Measurements from ENCODE around the gene PIGB.
"Not testable (repeated sequence)": the region's sequence is repeated elsewhere in the genome, so short reads cannot be mapped to it uniquely, and the experiment has no call there.

The PIGB gene

DNA sequence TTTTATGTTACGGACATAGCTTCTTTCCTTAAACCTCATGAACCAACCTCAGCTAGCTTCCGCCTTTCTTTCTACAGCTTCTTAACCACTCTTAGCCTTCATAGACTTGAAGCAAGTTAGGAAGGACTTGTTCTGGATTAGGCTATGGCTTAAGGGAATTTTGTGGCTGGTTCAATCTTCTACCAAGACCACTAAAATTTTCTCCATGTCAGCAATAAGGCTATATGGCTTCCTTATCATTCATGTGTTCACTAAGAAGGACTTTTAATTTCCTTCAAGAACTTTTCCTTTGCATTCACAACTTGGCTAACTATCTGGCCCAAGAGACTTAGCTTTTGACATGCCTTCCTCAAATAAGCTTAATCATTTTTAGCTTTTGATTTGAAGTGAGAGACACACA lies 64.7 kb downstream of the PIGB start:
- DNase-seq: no peak
- Histone ChIP-seq H3K9me3 (no peaks in the 10 kb centered on the region), H3K27ac (no peak overlapping the region), H3K4me1 (no peaks in the 10 kb centered on the region), H3K36me3 (peaks cover 37 to 70% (median 52%) of the 10 kb centered on the region in 3 donors), H3K4me3 (no peak overlapping the region), H3K27me3 (no peaks in the 10 kb centered on the region)
- TF ChIP-seq, protein P1, sequence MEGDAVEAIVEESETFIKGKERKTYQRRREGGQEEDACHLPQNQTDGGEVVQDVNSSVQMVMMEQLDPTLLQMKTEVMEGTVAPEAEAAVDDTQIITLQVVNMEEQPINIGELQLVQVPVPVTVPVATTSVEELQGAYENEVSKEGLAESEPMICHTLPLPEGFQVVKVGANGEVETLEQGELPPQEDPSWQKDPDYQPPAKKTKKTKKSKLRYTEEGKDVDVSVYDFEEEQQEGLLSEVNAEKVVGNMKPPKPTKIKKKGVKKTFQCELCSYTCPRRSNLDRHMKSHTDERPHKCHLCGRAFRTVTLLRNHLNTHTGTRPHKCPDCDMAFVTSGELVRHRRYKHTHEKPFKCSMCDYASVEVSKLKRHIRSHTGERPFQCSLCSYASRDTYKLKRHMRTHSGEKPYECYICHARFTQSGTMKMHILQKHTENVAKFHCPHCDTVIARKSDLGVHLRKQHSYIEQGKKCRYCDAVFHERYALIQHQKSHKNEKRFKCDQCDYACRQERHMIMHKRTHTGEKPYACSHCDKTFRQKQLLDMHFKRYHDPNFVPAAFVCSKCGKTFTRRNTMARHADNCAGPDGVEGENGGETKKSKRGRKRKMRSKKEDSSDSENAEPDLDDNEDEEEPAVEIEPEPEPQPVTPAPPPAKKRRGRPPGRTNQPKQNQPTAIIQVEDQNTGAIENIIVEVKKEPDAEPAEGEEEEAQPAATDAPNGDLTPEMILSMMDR (IDR thresholded peaks at IDR 0.05): no peak
- intact Hi-C loops (cut with DNase I; ENCODE audit: low total_unique reads): no loop called here

DNA sequence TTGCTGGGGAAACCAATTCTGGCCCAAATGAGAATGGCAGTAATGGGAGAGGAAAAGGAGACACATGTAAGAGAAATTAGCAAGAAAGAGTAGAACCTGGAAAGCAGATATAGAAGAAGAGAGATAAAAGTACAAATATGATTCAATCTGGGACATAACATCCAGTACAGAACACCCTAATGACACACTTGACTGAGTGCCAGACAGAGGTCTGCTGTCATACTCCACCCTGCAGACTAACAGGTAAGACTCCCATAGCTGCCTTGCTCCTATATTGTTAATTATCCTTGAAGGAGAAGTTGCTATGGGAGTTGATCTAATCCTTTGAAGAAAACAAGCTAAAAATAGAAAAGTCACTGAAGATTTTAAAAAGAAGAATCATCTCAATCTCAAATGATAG lies 68.0 kb downstream of the PIGB start:
- Histone ChIP-seq H3K27me3 (no peaks in the 10 kb centered on the region), H3K36me3 (peaks cover 28 to 62% (median 38%) of the 10 kb centered on the region in 3 donors), H3K4me1 (no peaks in the 10 kb centered on the region), H3K27ac (no peak overlapping the region), H3K9me3 (no peaks in the 10 kb centered on the region), H3K4me3 (no peak overlapping the region)
- TF ChIP-seq, protein P1 (IDR thresholded peaks at IDR 0.05): no peak
- DNase-seq: no peak
- intact Hi-C loops (cut with DNase I; ENCODE audit: low total_unique reads): no loop called here

DNA sequence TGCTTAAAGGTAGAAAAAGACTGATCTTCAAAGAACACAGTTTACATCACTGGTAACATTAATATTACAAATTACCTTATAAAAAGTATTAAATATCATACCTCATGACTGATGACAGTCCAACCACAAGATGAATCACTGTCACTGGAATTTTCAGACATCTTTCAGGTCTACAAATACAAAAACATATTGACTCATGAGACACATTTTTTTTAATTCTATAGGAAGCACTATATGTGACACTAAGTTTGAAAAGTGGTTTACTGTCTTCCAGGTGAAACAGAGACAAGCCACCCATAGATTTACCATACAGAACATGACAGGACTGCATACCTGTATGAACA lies 70.2 kb downstream of the PIGB start:
- Histone ChIP-seq H3K27me3 (no peaks in the 10 kb centered on the region), H3K9me3 (no peaks in the 10 kb centered on the region), H3K4me3 (no peak overlapping the region), H3K36me3 (peaks cover 17 to 40% (median 23%) of the 10 kb centered on the region in 3 donors), H3K4me1 (no peaks in the 10 kb centered on the region), H3K27ac (no peak overlapping the region)
- TF ChIP-seq, protein P1 (IDR thresholded peaks at IDR 0.05): no peak
- intact Hi-C loops (cut with DNase I; ENCODE audit: low total_unique reads): no loop called here
- no peak for DNase-seq

DNA sequence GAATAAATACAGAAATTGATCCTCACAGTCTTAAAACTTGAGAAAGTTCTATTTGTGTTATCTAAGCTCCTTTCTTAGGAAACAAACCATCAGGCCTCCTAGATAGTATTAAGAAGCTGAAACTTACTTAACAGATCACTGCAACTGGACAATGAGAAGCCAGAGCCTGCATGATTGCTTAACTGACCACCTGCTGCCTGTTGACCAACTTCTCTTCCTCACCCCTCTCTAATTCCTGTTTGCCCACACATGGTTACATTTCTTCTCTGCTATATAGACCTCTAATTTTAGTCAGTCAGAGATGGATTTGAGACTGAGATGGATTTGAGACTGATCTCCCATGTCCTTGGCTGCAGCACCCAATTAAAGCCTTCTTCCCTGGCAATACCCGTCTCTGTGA lies 75.7 kb downstream of the PIGB start:
- Histone ChIP-seq H3K36me3 (peaks cover 0 to 10% (median 0%) of the 10 kb centered on the region in 3 donors), H3K4me3 (no peak overlapping the region), H3K27me3 (no peaks in the 10 kb centered on the region), H3K27ac (no peak overlapping the region), H3K4me1 (peaks cover 0 to 15% (median 0%) of the 10 kb centered on the region in 4 donors), H3K9me3 (no peaks in the 10 kb centered on the region)
- DNase-seq: no peak
- intact Hi-C loops (cut with DNase I; ENCODE audit: low total_unique reads): no loop called here
- TF ChIP-seq, protein P1 (IDR thresholded peaks at IDR 0.05): no peak

DNA sequence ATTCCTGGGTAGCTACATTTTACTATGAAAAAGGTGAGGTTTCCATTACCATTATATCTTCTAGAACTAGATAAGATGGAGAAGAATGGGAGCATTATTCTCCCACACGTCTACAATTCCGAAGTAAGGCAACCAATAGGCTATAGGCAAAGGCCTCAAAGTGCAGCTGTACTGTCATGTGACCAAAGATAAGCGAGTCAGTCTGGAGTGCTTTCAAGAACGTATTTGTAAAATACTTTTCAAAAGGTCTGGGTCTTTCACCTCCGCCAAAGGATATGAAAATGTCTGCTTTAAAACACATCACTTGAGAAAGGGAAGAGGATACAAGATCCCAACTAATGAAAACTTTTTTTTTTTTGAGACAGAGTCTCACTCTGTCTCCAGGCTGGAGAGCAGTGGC lies 79.2 kb downstream of the PIGB start:
- TF ChIP-seq, protein P1 (IDR thresholded peaks at IDR 0.05): no peak
- H3K4me3 ChIP-seq: no peak overlapping the region
- no peak overlapping the region for H3K27ac ChIP-seq
- H3K36me3 ChIP-seq: peaks cover 0 to 7% (median 0%) of the 10 kb centered on the region in 3 donors
- H3K4me1 ChIP-seq: peaks cover 0 to 26% (median 3%) of the 10 kb centered on the region in 4 donors
- H3K9me3 ChIP-seq: no peaks in the 10 kb centered on the region
- intact Hi-C loops (cut with DNase I; ENCODE audit: low total_unique reads): no loop called here
- H3K27me3 ChIP-seq: no peaks in the 10 kb centered on the region
- DNase-seq: no peak

DNA sequence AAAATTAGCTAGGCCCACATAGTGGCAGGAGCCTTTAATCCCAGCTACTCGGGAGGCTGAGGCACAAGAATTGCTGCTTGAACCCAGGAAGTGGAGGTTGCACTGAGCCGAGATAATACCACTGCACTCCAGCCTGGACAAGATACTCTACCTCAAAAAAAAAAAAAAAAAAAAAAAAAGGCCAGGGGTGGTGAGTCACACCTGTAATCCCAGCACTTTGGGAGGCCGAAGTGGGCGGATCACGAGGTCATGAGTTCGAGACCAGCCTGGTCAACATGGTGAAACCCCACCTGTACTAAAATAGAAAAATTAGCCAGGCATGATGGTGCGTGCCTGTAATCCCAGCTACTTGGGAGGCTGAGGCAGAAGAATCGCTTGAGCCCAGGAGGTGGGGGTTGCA lies 81.0 kb downstream of the PIGB start:
- H3K36me3 ChIP-seq; H3K4me3 ChIP-seq; H3K27me3 ChIP-seq; intact Hi-C loops (cut with DNase I; ENCODE audit: low total_unique reads); H3K27ac ChIP-seq; H3K9me3 ChIP-seq; DNase-seq: not testable (repeated sequence)
- peaks cover 0 to 44% (median 9%) of the 10 kb centered on the region in 4 donors for H3K4me1 ChIP-seq

Data from tibial artery (tissue), 4 donors.